Measurements from ENCODE around the gene ADIRF. TPM values are rescaled to one million over a fixed set of nuclear protein-coding genes. Genes with fewer than 3 reads are reported as not detected.

The ADIRF gene
- total and polyA plus RNA-seq, 10 of the 15 experiments (the other 5 are each of a cell fraction or from before 2014, with no cell fraction given): 0.12 to 2.5 (median 0.70) TPM; not detected in 2

DNA sequence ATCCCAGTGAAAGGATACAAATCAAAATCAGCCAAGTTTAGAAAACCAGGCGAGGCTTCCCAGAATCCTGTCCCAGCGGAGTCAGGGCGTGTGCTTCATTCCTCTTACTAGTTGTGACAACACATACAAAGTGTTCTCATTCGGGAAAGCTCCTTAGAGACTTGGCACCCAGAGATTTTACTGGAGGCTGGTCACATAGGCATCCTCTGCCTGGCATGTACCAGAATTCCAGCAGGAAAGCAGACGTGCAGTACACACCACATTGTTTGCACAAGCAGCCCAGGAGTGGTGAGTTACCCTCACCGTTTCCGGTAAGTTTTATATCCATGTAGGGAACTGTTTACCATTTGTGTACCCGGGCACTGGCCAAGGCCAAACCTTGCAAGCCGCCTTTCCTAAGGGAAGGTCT is 45.7 kb upstream of the ADIRF start (continued):
- TF ChIP-seq, protein P1, sequence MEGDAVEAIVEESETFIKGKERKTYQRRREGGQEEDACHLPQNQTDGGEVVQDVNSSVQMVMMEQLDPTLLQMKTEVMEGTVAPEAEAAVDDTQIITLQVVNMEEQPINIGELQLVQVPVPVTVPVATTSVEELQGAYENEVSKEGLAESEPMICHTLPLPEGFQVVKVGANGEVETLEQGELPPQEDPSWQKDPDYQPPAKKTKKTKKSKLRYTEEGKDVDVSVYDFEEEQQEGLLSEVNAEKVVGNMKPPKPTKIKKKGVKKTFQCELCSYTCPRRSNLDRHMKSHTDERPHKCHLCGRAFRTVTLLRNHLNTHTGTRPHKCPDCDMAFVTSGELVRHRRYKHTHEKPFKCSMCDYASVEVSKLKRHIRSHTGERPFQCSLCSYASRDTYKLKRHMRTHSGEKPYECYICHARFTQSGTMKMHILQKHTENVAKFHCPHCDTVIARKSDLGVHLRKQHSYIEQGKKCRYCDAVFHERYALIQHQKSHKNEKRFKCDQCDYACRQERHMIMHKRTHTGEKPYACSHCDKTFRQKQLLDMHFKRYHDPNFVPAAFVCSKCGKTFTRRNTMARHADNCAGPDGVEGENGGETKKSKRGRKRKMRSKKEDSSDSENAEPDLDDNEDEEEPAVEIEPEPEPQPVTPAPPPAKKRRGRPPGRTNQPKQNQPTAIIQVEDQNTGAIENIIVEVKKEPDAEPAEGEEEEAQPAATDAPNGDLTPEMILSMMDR (IDR thresholded peaks at IDR 0.05 in 2 of 3, conservative IDR thresholded peaks at IDR 0.05 in 1 of 3; ENCODE audit: control insufficient read depth in 2 of 3, extremely low read depth in 1 of 3, insufficient read depth in 1 of 3, low read depth in 3 of 3, low read length in 3 of 3): no peak

DNA sequence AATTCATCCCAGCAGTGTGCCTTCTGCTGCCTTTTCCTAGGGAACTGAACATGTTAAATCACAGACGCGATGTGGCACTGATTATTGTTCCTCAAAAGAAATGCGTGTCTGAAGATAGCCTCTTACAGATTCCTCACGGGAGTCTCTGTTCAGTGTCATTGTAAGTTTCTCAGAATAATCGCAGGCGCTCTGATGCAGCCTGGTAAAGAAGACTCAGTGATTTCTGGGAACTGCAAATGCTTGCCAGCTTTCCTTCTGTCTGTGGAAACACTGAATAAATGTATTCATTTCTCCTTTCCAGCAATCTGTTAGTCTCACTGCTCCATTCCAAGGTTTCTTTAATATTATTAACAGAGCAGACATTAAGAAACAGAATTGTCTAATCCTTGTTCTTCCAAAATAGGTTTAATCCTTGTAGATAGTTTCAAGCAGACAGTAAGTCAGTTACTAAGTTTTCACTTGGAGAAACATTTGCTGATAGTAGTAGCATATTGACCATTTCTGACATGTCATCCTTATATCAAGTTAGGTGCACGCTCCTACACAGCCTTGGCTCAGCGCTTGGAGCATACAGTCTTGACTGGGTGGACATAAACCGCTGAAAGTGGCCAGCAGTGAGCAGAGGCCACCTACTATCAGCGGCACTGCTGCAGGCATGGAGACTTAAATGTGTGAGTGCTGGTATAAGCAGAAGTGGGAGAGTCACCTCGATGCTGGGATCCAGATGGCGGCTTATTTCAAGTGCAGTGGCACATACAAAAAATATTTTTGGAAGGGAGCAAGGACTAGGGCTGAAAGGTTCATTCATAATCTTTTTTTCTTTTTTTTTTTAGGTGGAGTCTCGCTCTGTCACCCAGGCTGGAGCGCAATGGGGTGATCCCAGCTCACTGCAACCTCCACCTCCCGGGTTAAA is 38.6 kb upstream of the ADIRF start:
- Histone ChIP-seq H3K4me2 (ENCODE audit: control insufficient read depth, insufficient read depth) (no peak overlapping the region), H3K9ac (ENCODE audit: control insufficient read depth, insufficient read depth, low read length) (no peak overlapping the region), H3K4me1 (ENCODE audit: control insufficient read depth, insufficient read depth, low read length) (no peaks in the 10 kb centered on the region), H3K36me3 (ENCODE audit: control insufficient read depth in 2 of 2, insufficient read depth in 2 of 2, low read length in 1 of 2) (peaks cover 0 to 3% of the 10 kb centered on the region in 2 experiments; a peak in 1 of 4 replicates), H3K27ac (ENCODE audit: control insufficient read depth, insufficient read depth) (no peak overlapping the region), H3K27me3 (replicated peaks in 1 of 2; ENCODE audit: control insufficient read depth in 2 of 2, insufficient read depth in 2 of 2, low read length in 1 of 2) (no peaks in the 10 kb centered on the region), H2AFZ (ENCODE audit: control insufficient read depth, low read depth, low read length) (no peak overlapping the region), H3K9me3 (replicated peaks; ENCODE audit: control insufficient read depth, insufficient read depth, low read length) (no peaks in the 10 kb centered on the region), H3K79me2 (ENCODE audit: control insufficient read depth, insufficient read depth, low read length) (no peaks in the 10 kb centered on the region), H4K20me1 (ENCODE audit: control insufficient read depth, insufficient read depth) (no peaks in the 10 kb centered on the region), H3K4me3 (no peak overlapping the region)
- ATAC-seq (no peak), DNase-seq (ENCODE audit: low read depth, low spot score) (no peak), FAIRE-seq (no peak)
- intact Hi-C loops (cut with micrococcal nuclease; ENCODE audit: unreplicated experiment): no loop called here
- ChIA-PET CTCF (interaction anchor here (1.5 kb wide), 1 partner anchor 9 kb away, joined by 3 read pairs; no protein-coding TSS in a partner anchor), RAD21 (ENCODE audit: unreplicated experiment) (no interaction called here), POLR2A (no interaction called here), SMC1A (ENCODE audit: uncharacterized antibody, unreplicated experiment) (no interaction called here)
- 95% methylated on average over 14 of the region's 15 CpGs for WGBS (ENCODE audit: insufficient coverage, insufficient replicate concordance, low lambda C conversion rate, missing lambda C conversion rate)
- in situ Hi-C loops (cut with MboI): no loop called here
- no TSS peak for BruUV-seq (replicated peaks)
- no peak for TF ChIP-seq SPI1 (IDR thresholded peaks at IDR 0.05; ENCODE audit: borderline replicate concordance, insufficient read depth, low read depth, low read length)
- no peak for TF ChIP-seq BRCA1 (IDR thresholded peaks at IDR 0.05; ENCODE audit: low read depth, low read length)
- TF ChIP-seq ZNF622 (IDR thresholded peaks at IDR 0.05): no peak
- no peak for TF ChIP-seq POU2F2 (IDR thresholded peaks at IDR 0.05; ENCODE audit: borderline replicate concordance, low read depth, low read length)
- no peak for TF ChIP-seq MEF2A (IDR thresholded peaks at IDR 0.05; ENCODE audit: insufficient read depth, low read depth, low read length)
- no peak for TF ChIP-seq ESRRA (IDR thresholded peaks at IDR 0.05; ENCODE audit: low read length)
- TF ChIP-seq SMAD5 (IDR thresholded peaks at IDR 0.05; ENCODE audit: low read depth): no peak
- TF ChIP-seq, protein P2, sequence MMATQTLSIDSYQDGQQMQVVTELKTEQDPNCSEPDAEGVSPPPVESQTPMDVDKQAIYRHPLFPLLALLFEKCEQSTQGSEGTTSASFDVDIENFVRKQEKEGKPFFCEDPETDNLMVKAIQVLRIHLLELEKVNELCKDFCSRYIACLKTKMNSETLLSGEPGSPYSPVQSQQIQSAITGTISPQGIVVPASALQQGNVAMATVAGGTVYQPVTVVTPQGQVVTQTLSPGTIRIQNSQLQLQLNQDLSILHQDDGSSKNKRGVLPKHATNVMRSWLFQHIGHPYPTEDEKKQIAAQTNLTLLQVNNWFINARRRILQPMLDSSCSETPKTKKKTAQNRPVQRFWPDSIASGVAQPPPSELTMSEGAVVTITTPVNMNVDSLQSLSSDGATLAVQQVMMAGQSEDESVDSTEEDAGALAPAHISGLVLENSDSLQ (IDR thresholded peaks at IDR 0.05): no peak
- TF ChIP-seq CHD1 (IDR thresholded peaks at IDR 0.05; ENCODE audit: low read depth, low read length): no peak
- no peak for TF ChIP-seq NFXL1 (IDR thresholded peaks at IDR 0.05; ENCODE audit: borderline replicate concordance)
- TF ChIP-seq, protein P3, sequence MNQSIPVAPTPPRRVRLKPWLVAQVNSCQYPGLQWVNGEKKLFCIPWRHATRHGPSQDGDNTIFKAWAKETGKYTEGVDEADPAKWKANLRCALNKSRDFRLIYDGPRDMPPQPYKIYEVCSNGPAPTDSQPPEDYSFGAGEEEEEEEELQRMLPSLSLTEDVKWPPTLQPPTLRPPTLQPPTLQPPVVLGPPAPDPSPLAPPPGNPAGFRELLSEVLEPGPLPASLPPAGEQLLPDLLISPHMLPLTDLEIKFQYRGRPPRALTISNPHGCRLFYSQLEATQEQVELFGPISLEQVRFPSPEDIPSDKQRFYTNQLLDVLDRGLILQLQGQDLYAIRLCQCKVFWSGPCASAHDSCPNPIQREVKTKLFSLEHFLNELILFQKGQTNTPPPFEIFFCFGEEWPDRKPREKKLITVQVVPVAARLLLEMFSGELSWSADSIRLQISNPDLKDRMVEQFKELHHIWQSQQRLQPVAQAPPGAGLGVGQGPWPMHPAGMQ (IDR thresholded peaks at IDR 0.05; ENCODE audit: borderline replicate concordance): no peak
- TF ChIP-seq PAX5 (IDR thresholded peaks at IDR 0.05; ENCODE audit: borderline replicate concordance, low read depth, low read length): no peak
- TF ChIP-seq, protein P4, sequence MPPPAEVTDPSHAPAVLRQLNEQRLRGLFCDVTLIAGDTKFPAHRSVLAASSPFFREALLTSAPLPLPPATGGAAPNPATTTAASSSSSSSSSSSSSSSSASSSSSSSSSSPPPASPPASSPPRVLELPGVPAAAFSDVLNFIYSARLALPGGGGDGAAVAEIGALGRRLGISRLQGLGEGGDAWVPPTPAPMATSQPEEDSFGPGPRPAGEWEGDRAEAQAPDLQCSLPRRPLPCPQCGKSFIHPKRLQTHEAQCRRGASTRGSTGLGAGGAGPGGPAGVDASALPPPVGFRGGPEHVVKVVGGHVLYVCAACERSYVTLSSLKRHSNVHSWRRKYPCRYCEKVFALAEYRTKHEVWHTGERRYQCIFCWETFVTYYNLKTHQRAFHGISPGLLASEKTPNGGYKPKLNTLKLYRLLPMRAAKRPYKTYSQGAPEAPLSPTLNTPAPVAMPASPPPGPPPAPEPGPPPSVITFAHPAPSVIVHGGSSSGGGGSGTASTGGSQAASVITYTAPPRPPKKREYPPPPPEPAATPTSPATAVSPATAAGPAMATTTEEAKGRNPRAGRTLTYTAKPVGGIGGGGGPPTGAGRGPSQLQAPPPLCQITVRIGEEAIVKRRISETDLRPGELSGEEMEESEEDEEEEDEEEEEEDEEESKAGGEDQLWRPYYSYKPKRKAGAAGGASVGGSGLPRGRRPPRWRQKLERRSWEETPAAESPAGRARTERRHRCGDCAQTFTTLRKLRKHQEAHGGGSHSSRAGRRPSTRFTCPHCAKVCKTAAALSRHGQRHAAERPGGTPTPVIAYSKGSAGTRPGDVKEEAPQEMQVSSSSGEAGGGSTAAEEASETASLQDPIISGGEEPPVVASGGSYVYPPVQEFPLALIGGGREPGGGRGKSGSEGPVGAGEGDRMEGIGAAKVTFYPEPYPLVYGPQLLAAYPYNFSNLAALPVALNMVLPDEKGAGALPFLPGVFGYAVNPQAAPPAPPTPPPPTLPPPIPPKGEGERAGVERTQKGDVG (CRISPR knock-in tag; IDR thresholded peaks at IDR 0.05): no peak

Measured in GM12878 (cell line).